Measurements from ENCODE around the gene UBE2D3. TPM values are rescaled to one million over a fixed set of nuclear protein-coding genes. Genes with fewer than 3 reads are reported as not detected.

Gene UBE2D3
- total RNA-seq, 1 donor from 2014 or later, result 227 TPM

GRCh38 chr4:102794999-102795398, 32.4 kb downstream of the UBE2D3 start:
- no peak overlapping the region for H3K4me3 Mint-ChIP-seq (ENCODE audit: unreplicated experiment)
- H3K36me3 Mint-ChIP-seq (ENCODE audit: low read depth), result peaks cover 35% of the 10 kb centered on the region
- DNase-seq (ENCODE audit: low spot score), result no peak
- no peaks in the 10 kb centered on the region for H3K27me3 Mint-ChIP-seq (ENCODE audit: low read depth)
- TF ChIP-seq, protein P1, sequence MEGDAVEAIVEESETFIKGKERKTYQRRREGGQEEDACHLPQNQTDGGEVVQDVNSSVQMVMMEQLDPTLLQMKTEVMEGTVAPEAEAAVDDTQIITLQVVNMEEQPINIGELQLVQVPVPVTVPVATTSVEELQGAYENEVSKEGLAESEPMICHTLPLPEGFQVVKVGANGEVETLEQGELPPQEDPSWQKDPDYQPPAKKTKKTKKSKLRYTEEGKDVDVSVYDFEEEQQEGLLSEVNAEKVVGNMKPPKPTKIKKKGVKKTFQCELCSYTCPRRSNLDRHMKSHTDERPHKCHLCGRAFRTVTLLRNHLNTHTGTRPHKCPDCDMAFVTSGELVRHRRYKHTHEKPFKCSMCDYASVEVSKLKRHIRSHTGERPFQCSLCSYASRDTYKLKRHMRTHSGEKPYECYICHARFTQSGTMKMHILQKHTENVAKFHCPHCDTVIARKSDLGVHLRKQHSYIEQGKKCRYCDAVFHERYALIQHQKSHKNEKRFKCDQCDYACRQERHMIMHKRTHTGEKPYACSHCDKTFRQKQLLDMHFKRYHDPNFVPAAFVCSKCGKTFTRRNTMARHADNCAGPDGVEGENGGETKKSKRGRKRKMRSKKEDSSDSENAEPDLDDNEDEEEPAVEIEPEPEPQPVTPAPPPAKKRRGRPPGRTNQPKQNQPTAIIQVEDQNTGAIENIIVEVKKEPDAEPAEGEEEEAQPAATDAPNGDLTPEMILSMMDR (IDR thresholded peaks at IDR 0.05), result no peak
- no peak overlapping the region for H3K27ac Mint-ChIP-seq (ENCODE audit: unreplicated experiment)
- H3K9me3 Mint-ChIP-seq (ENCODE audit: low read depth), result no peaks in the 10 kb centered on the region
- peaks cover 9% of the 10 kb centered on the region for H3K4me1 Mint-ChIP-seq (ENCODE audit: low read depth)

GRCh38 chr4:102792361-102792936, 34.9 kb downstream of the UBE2D3 start:
- Mint-ChIP-seq H3K9me3 (ENCODE audit: low read depth) (peaks cover 7% of the 10 kb centered on the region), H3K4me3 (ENCODE audit: unreplicated experiment) (no peak overlapping the region), H3K27me3 (ENCODE audit: low read depth) (no peaks in the 10 kb centered on the region), H3K27ac (ENCODE audit: unreplicated experiment) (no peak overlapping the region), H3K36me3 (ENCODE audit: low read depth) (peaks cover 29% of the 10 kb centered on the region), H3K4me1 (ENCODE audit: low read depth) (peaks cover 21% of the 10 kb centered on the region)
- no peak for DNase-seq (ENCODE audit: low spot score)
- TF ChIP-seq, protein P1 (IDR thresholded peaks at IDR 0.05), result no peak

DNA sequence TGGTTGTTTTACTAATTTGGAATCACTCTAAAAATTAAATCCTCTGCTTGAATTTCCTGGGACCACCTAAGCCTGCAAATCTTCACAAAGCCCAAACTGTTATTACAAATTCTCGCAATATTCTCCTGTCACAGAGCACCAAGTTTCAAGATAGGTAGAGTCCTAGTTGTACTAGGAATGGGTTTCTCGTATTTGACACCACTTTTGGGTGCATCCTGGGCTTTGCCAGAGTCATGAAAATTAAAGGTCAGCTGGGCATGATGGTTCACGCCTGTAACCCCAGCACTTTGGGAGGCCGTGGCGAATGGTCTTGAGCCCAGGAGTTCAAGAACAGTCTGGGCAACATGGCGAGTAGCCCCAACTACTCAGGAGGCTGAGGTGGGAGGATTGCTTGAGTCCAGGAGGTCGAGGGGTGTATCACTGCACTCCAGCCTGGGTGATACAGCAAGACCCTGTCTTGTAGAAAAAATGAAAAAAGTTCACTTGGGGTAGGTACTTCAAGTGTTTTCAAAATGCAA, 36.0 kb downstream of the UBE2D3 start:
- DNase-seq (ENCODE audit: low spot score), result no peak
- TF ChIP-seq, protein P1 (IDR thresholded peaks at IDR 0.05), result no peak
- peaks cover 22% of the 10 kb centered on the region for H3K4me1 Mint-ChIP-seq (ENCODE audit: low read depth)
- peaks cover 27% of the 10 kb centered on the region for H3K36me3 Mint-ChIP-seq (ENCODE audit: low read depth)
- no peak overlapping the region for H3K27ac Mint-ChIP-seq (ENCODE audit: unreplicated experiment)
- H3K27me3 Mint-ChIP-seq (ENCODE audit: low read depth), result no peaks in the 10 kb centered on the region
- H3K4me3 Mint-ChIP-seq (ENCODE audit: unreplicated experiment), result no peak overlapping the region
- peaks cover 8% of the 10 kb centered on the region for H3K9me3 Mint-ChIP-seq (ENCODE audit: low read depth)

DNA sequence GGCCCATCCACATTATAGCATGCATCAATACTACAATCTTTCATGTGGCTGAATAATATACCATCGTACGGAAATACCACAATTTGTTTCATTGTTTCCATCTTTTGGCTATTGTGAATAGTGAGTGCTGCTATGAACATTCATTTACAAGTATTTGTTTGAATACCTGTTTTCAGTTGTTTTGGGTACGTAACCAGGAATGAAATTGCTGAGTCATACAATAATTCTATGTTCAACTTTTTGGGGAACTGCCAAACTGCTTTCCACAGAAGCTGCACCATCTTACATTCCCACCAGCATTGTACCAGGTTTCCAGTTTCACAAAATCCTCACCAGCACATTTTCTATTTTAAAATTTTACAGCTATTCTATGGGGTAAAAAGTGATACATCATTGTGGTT, 38.0 kb downstream of the UBE2D3 start:
- Mint-ChIP-seq H3K27ac (ENCODE audit: unreplicated experiment) (no peak overlapping the region), H3K27me3 (ENCODE audit: low read depth) (no peaks in the 10 kb centered on the region), H3K9me3 (ENCODE audit: low read depth) (peaks cover 8% of the 10 kb centered on the region), H3K4me3 (ENCODE audit: unreplicated experiment) (no peak overlapping the region), H3K4me1 (ENCODE audit: low read depth) (peaks cover 17% of the 10 kb centered on the region), H3K36me3 (ENCODE audit: low read depth) (peaks cover 12% of the 10 kb centered on the region)
- DNase-seq (ENCODE audit: low spot score), result no peak
- TF ChIP-seq, protein P1 (IDR thresholded peaks at IDR 0.05), result no peak

DNA sequence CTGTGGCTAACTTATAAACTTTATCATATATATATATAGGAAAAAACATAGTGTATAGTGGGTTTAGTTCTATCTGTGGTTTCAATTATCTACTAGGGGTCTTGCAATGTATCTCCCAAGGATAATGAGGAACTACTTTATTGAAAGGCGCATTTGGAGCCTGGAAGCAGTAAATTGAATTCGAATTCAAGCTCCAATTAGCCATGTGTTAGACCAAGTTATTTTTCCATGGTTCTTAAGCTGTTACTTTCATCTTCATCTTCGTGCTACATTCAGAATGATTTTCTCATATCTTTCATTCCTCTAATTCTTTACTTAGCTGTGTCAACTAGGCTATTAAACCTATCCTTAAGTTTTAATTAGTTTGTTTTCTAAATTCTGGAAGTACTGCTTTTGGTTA, 39.4 kb downstream of the UBE2D3 start:
- Mint-ChIP-seq H3K27me3 (ENCODE audit: low read depth) (no peaks in the 10 kb centered on the region), H3K27ac (ENCODE audit: unreplicated experiment) (peak overlapping the region; percentile 27), H3K4me1 (ENCODE audit: low read depth) (peaks cover 16% of the 10 kb centered on the region), H3K36me3 (ENCODE audit: low read depth) (peaks cover 11% of the 10 kb centered on the region), H3K4me3 (ENCODE audit: unreplicated experiment) (no peak overlapping the region), H3K9me3 (ENCODE audit: low read depth) (peaks cover 8% of the 10 kb centered on the region)
- DNase-seq (ENCODE audit: low spot score), result no peak
- TF ChIP-seq, protein P1 (IDR thresholded peaks at IDR 0.05), result no peak

All from chondrocyte (in vitro differentiated cells).